HG03432 (cell line): ENCODE measurements around the gene PRKAG1.
A peak's percentile ranks its signal among the peaks of the same experiment; 100 is the strongest.

Experiments
- ATAC-seq: cut with Tn5 transposase; IDR thresholded peaks from one replicate; pipeline ENCODE4 v1.9.1; 2021; ENCODE audit warnings: mild to moderate bottlenecking, moderate library complexity; ENCODE audit not compliant: unreplicated experiment

The PRKAG1 gene

GRCh38 chr12:49015196-49015595, 3.4 kb downstream of the PRKAG1 start:
- no peak for ATAC-seq

- no peak for ATAC-seq
Measured at GRCh38 chr12:49014547-49014946, 4.0 kb downstream of the PRKAG1 start.

GRCh38 chr12:49013428-49013827, 5.1 kb downstream of the PRKAG1 start:
- no peak for ATAC-seq

- ATAC-seq, result no peak
Measured at GRCh38 chr12:49012739-49013138, 5.8 kb downstream of the PRKAG1 start.

- no peak for ATAC-seq
Measured at GRCh38 chr12:49010092-49010668, 8.4 kb downstream of the PRKAG1 start.

GRCh38 chr12:49008943-49009342, 9.6 kb downstream of the PRKAG1 start:
- no peak for ATAC-seq

- ATAC-seq, result no peak
Measured at GRCh38 chr12:49000346-49000745, 18.2 kb downstream of the PRKAG1 start.

GRCh38 chr12:48999371-49000131, 19.0 kb downstream of the PRKAG1 start, which contains the start of gene DDN:
DDN (minus strand) TSS chr12:48999375; CDS start chr12:48999287, 88 bp downstream.
- ATAC-seq, result peak; percentile 45

GRCh38 chr12:48998497-48999353, 19.9 kb downstream of the PRKAG1 start:
- ATAC-seq, result no peak

- peak; percentile 52 for ATAC-seq
Measured at GRCh38 chr12:48997719-48998496, 20.7 kb downstream of the PRKAG1 start.

- ATAC-seq, result no peak
Measured at GRCh38 chr12:48996794-48997718, 21.5 kb downstream of the PRKAG1 start.

- no peak for ATAC-seq
Measured at GRCh38 chr12:48995086-48995879, 23.3 kb downstream of the PRKAG1 start.

GRCh38 chr12:48994224-48995085, 24.1 kb downstream of the PRKAG1 start:
- no peak for ATAC-seq

GRCh38 chr12:48993787-48994186, 24.8 kb downstream of the PRKAG1 start:
- ATAC-seq, result no peak

- ATAC-seq, result no peak
Measured at GRCh38 chr12:48991247-48992050, 27.1 kb downstream of the PRKAG1 start.

GRCh38 chr12:48990552-48990951, 28.0 kb downstream of the PRKAG1 start:
- ATAC-seq, result no peak

GRCh38 chr12:48988030-48988649, 30.4 kb downstream of the PRKAG1 start:
- no peak for ATAC-seq
